Activated CD8-positive, alpha-beta memory T cell treated with anti-CD3 and anti-CD28 coated beads, Interleukin-2, amount 10 ng/mL, durations not matched to agents 7 days and 5 days (primary cell): ENCODE results near the gene USP3. TPM values are rescaled to one million over a fixed set of nuclear protein-coding genes. Genes with fewer than 3 reads are reported as not detected.
"Not testable (repeated sequence)": the region's sequence is repeated elsewhere in the genome, so short reads cannot be mapped to it uniquely, and the experiment has no call there.

Source experiments
- ATAC-seq: fragments of 150-1000 bp; cut with Tn5 transposase; one replicate; pipeline ENCODE4 v1.10.0; 2021; ENCODE audit warnings: moderate library complexity
- CTCF ChIA-PET: fragments of 350-600 bp; sonication (Branson Sonifier 250); formaldehyde crosslinking; loops from one replicate; lab custom pipeline; 2021; ENCODE audit warnings: antibody characterized with exemption; lab: Charles Lee
- DNase-seq: peaks from one replicate; pipeline ENCODE4 v3.0.0-alpha.2; 2020
- H3K27ac Mint-ChIP-seq: one replicate; pipeline ENCODE4 v1.8.0; 2021; ENCODE audit warnings: mild to moderate bottlenecking, mixed read lengths
- H3K27me3 Mint-ChIP-seq: one replicate; pipeline ENCODE4 v1.8.0; 2021; ENCODE audit warnings: mixed read lengths
- H3K36me3 Mint-ChIP-seq: one replicate; pipeline ENCODE4 v1.8.0; 2021; ENCODE audit warnings: mild to moderate bottlenecking, mixed read lengths
- H3K4me1 Mint-ChIP-seq: one replicate; pipeline ENCODE4 v1.8.0; 2021; ENCODE audit warnings: mixed read lengths
- H3K4me3 Mint-ChIP-seq: one replicate; pipeline ENCODE4 v1.8.0; 2021; ENCODE audit warnings: mild to moderate bottlenecking, moderate library complexity, mixed read lengths
- H3K9me3 Mint-ChIP-seq: one replicate; pipeline ENCODE4 v1.8.0; 2022; ENCODE audit warnings: low read depth, mixed read lengths
- total RNA-seq, 2 experiments: library from RNA; stranded (reverse); gene quantifications; one replicate each; pipeline ENCODE4 v1.2.3, GENCODE V29; 2021

Gene USP3
- total RNA-seq, 2 experiments from 2014 or later = 50.5 to 67.1 TPM

- H3K36me3 Mint-ChIP-seq = peaks cover 8% of the 10 kb centered on the region
- CTCF ChIA-PET = interaction anchor here (0.6 to 11.6 kb wide), 48 partner anchors 9 to 544 kb away, joined by 3 to 151 read pairs (median 4); partner anchors contain the start of genes CIAO2A, DAPK2 and FBXL22
- peak overlapping the region; percentile 41 for H3K27ac Mint-ChIP-seq
Observed at GRCh38 chr15:63609448-63609847, 105.1 kb downstream of the USP3 start.

DNA sequence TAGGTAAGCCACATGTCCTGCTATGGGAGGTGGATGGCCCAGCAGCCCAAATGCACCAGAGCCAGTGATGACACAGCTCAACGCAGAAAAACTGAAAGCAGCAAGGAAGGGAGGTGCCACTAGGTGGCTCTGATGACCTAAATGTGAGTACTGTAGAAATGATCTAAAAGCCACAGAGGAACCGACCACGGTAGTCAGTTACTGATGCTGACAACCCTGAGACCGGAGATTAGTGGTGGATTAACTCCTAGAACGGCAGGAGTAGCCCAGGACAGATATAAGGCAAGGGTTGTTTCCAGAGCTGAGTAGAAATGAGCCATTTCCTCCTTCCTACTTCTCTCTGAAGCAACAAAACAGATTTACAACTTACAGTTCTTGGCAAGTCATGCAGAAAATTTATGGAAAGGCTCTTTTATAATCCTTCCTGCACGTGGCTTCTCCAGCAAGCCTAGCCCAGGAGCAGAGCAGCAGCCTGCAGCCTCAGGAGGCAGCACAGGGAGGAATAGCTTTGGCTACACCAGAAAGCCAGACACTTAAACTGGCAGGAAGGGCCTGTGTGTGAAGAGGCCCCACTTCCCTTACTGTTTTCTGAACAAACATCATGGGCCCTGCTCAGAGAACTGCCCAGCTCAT, 105.9 kb downstream of the USP3 start:
- peak overlapping the region; percentile 8 for H3K4me3 Mint-ChIP-seq
- H3K36me3 Mint-ChIP-seq = peaks cover 14% of the 10 kb centered on the region
- peak; percentile 89 for ATAC-seq
- CTCF ChIA-PET = interaction anchor here (0.6 to 11.6 kb wide), 55 partner anchors 10 to 543 kb away, joined by 3 to 151 read pairs (median 4); partner anchors contain the start of genes CIAO2A, DAPK2, FBXL22 and SNX1
- no peaks in the 10 kb centered on the region for H3K9me3 Mint-ChIP-seq
- H3K4me1 Mint-ChIP-seq = peaks cover 39% of the 10 kb centered on the region
- peak; percentile 92 for DNase-seq
- H3K27me3 Mint-ChIP-seq = no peaks in the 10 kb centered on the region
- peak overlapping the region; percentile 94 for H3K27ac Mint-ChIP-seq

More at GRCh38 chr15:63609448-63609847, 105.1 kb downstream of the USP3 start:
- Mint-ChIP-seq H3K9me3 (no peaks in the 10 kb centered on the region), H3K4me1 (peaks cover 45% of the 10 kb centered on the region), H3K27me3 (no peaks in the 10 kb centered on the region), H3K4me3 (no peak overlapping the region)
- DNase-seq (no peak), ATAC-seq (no peak)

- H3K27me3 Mint-ChIP-seq = no peaks in the 10 kb centered on the region
Observed at GRCh38 chr15:63611177-63611576, 106.8 kb downstream of the USP3 start.

DNA sequence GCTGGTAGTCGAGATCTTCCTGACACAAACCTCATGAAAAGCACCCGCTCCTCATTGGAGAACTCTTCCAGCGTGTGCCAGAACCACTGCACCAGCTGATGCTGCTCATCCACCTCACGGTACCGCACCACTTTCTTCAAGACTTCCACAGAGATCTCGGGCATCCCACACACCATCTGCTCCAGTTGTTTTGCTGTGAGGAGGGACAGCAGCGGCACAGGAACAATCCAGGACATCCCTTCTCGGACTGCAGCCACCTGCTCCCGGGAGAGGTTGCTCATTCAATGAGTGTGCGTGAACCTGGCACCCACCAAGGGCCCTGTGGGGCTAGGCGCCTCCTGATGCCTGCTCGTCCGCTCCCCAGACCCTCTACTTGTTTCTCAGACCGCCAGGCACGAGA, 107.9 kb downstream of the USP3 start:
- no peak overlapping the region for H3K4me3 Mint-ChIP-seq
- H3K9me3 Mint-ChIP-seq = no peaks in the 10 kb centered on the region
- H3K4me1 Mint-ChIP-seq = peaks cover 25% of the 10 kb centered on the region
- CTCF ChIA-PET = interaction anchor here (1.1 to 11.6 kb wide), 6 partner anchors 15 to 482 kb away, joined by 3 to 151 read pairs (median 6); partner anchors contain the start of gene CIAO2A
- H3K27ac Mint-ChIP-seq = no peak overlapping the region
- DNase-seq (no peak), ATAC-seq (no peak)
- no peaks in the 10 kb centered on the region for H3K27me3 Mint-ChIP-seq
- peaks cover 26% of the 10 kb centered on the region for H3K36me3 Mint-ChIP-seq

More at GRCh38 chr15:63611177-63611576, 106.8 kb downstream of the USP3 start:
- CTCF ChIA-PET = interaction anchor here (0.9 to 11.6 kb wide), 20 partner anchors 10 to 542 kb away, joined by 3 to 151 read pairs (median 6); partner anchors contain the start of genes CIAO2A and DAPK2
- ATAC-seq (no peak), DNase-seq (no peak)
- Mint-ChIP-seq H3K4me3 (no peak overlapping the region), H3K36me3 (peaks cover 21% of the 10 kb centered on the region), H3K27ac (peak overlapping the region; percentile 94), H3K9me3 (no peaks in the 10 kb centered on the region), H3K4me1 (peaks cover 31% of the 10 kb centered on the region)

- H3K27me3 Mint-ChIP-seq = no peaks in the 10 kb centered on the region
- peaks cover 32% of the 10 kb centered on the region for H3K36me3 Mint-ChIP-seq
- ATAC-seq (no peak), DNase-seq (no peak)
- H3K9me3 Mint-ChIP-seq = no peaks in the 10 kb centered on the region
- no peak overlapping the region for H3K4me3 Mint-ChIP-seq
- H3K4me1 Mint-ChIP-seq = peaks cover 6% of the 10 kb centered on the region
- CTCF ChIA-PET = interaction anchor here (1.6 kb wide), 1 partner anchor 14 kb away, joined by 5 read pairs; no protein-coding TSS in a partner anchor
- H3K27ac Mint-ChIP-seq = no peak overlapping the region
Observed at GRCh38 chr15:63615935-63616334, 111.5 kb downstream of the USP3 start.

DNA sequence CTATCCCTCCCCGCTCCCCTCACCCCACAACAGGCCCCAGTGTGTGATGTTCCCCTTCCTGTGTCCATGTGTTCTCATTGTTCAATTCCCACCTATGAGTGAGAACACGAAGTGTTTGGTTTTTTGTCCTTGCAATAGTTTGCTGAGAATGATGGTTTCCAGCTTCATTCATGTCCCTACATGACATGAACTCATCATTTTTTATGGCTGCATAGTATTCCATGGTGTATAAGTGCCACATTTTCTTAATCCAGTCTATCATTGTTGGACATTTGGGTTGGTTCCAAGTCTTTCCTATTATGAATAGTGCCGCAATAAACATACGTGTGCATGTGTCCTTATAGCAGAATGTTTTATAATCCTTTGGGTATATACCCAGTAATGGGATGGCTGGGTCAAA, 112.8 kb downstream of the USP3 start:
- not testable (repeated sequence) for DNase-seq, H3K9me3 Mint-ChIP-seq, H3K4me3 Mint-ChIP-seq, H3K27me3 Mint-ChIP-seq, H3K4me1 Mint-ChIP-seq, ATAC-seq, H3K27ac Mint-ChIP-seq
- peaks cover 38% of the 10 kb centered on the region for H3K36me3 Mint-ChIP-seq
- CTCF ChIA-PET = interaction anchor here (1.6 kb wide), 1 partner anchor 12 kb away, joined by 5 read pairs; no protein-coding TSS in a partner anchor

- ATAC-seq, H3K9me3 Mint-ChIP-seq, H3K4me3 Mint-ChIP-seq, H3K4me1 Mint-ChIP-seq, DNase-seq, H3K27ac Mint-ChIP-seq, H3K27me3 Mint-ChIP-seq: not testable (repeated sequence)
- peaks cover 42% of the 10 kb centered on the region for H3K36me3 Mint-ChIP-seq
- CTCF ChIA-PET = interaction anchor here (1.6 kb wide), 1 partner anchor 12 kb away, joined by 5 read pairs; no protein-coding TSS in a partner anchor
Observed at GRCh38 chr15:63617627-63618026, 113.2 kb downstream of the USP3 start.

DNA sequence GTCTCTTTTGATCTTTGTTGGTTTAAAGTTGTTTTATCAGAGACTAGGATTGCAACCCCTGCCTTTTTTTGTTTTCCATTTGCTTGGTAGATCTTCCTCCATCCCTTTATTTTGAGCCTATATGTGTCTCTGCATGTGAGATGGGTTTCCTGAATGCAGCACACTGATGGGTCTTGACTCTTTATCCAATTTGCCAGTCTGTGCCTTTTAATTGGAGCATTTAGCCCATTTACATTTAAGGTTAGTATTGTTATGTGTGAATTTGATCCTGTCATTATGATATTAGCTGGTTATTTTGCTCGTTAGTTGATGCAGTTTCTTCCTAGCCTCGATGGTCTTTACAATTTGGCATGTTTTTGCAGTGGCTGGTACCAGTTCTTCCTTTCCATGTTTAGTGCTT, 116.4 kb downstream of the USP3 start:
- H3K27ac Mint-ChIP-seq, H3K9me3 Mint-ChIP-seq, H3K4me3 Mint-ChIP-seq, DNase-seq, H3K4me1 Mint-ChIP-seq, CTCF ChIA-PET, H3K27me3 Mint-ChIP-seq, ATAC-seq: not testable (repeated sequence)
- H3K36me3 Mint-ChIP-seq = peaks cover 53% of the 10 kb centered on the region

GRCh38 chr15:63623232-63623969, 119.0 kb downstream of the USP3 start:
- H3K27ac Mint-ChIP-seq = no peak overlapping the region
- H3K36me3 Mint-ChIP-seq = peaks cover 53% of the 10 kb centered on the region
- H3K9me3 Mint-ChIP-seq = no peaks in the 10 kb centered on the region
- H3K4me1 Mint-ChIP-seq = peaks cover 2% of the 10 kb centered on the region
- no peak for DNase-seq
- no peak overlapping the region for H3K4me3 Mint-ChIP-seq
- no peak for ATAC-seq
- CTCF ChIA-PET = interaction anchor here (1.2 kb wide), 1 partner anchor 13 kb away, joined by 3 read pairs; no protein-coding TSS in a partner anchor
- no peaks in the 10 kb centered on the region for H3K27me3 Mint-ChIP-seq

- H3K4me1 Mint-ChIP-seq = peaks cover 2% of the 10 kb centered on the region
- H3K27ac Mint-ChIP-seq = no peak overlapping the region
- no peaks in the 10 kb centered on the region for H3K27me3 Mint-ChIP-seq
- H3K4me3 Mint-ChIP-seq = no peak overlapping the region
- CTCF ChIA-PET = interaction anchor here (1.2 to 2.9 kb wide), 2 partner anchors 15 to 17 kb away, joined by 5 to 9 read pairs; no protein-coding TSS in a partner anchor
- DNase-seq (no peak), ATAC-seq (no peak)
- no peaks in the 10 kb centered on the region for H3K9me3 Mint-ChIP-seq
- peaks cover 57% of the 10 kb centered on the region for H3K36me3 Mint-ChIP-seq
Observed at GRCh38 chr15:63626955-63627354, 122.6 kb downstream of the USP3 start.

DNA sequence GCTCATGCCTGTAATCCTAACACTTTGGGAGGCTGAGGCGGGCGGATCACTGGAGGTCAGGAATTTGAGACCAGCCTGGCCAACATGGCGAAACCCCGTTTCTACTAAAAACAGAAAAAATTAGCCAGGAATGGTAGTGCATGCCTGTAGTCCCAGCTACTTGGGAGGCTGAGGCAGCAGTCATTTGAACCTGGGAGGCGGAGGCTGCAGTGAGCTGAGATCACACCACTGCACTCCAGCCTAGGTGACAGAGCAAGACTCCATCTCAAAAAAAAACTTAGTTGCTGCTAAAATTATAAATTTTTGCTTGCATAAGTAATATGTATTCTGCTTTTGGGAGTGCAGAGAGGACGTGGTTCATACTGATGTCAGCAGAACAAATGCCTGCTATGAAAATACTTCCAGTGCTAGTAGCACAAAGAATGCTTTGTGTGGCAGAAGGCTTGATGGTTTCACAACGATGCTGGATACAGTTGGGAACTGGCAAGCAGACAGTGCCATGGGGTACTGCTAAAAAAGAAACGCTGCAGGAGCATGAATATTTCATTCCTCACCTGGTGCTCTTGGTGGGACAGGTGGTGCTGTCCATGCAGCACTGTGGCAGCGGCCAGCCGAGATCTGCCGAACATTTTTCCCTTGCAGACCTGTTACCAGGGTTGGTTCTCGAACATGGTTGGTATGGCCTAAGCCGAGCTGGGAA, 123.9 kb downstream of the USP3 start:
- no peak for ATAC-seq

DNA sequence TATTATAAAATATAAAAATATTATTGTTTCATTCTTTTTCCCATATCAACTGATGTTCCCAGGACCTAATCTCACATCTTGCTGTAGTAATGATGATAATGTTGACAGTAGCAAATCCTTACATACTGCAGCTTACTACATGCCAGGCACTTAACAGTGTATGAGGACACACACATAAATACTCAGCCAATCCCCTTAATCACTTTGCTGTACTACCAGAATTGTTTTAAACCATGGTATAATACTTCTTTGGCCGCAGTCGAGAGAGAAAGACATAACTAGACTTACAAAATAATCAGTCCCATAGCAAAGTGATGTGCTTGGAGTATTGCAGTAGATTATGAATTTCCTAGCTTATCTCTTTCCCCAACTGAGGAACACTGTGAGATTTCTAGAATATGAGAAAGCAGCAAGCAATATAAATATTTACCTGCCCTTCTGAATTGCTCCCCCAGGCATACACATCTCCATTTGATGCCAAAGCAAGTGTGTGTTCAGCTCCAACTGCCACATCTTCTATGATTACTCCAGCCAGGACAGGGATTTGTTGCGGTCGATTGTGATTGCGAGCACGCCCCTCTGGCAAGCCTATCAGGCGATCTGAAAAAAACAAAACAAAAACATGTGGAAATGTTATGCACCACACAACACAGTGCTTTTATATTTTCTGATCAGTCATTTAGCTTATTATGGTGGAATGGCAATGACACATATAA, 125.8 kb downstream of the USP3 start:
- no peaks in the 10 kb centered on the region for H3K9me3 Mint-ChIP-seq
- CTCF ChIA-PET = interaction anchor here (0.8 to 1.6 kb wide), 5 partner anchors 8 to 437 kb away, joined by 3 to 5 read pairs (median 4); no protein-coding TSS in a partner anchor
- ATAC-seq (no peak), DNase-seq (no peak)
- H3K27ac Mint-ChIP-seq = no peak overlapping the region
- H3K4me3 Mint-ChIP-seq = no peak overlapping the region
- no peaks in the 10 kb centered on the region for H3K27me3 Mint-ChIP-seq
- peaks cover 49% of the 10 kb centered on the region for H3K36me3 Mint-ChIP-seq
- peaks cover 2% of the 10 kb centered on the region for H3K4me1 Mint-ChIP-seq

More for the DNA sequence above, 123.9 kb downstream of the USP3 start:
- H3K27me3 Mint-ChIP-seq = no peaks in the 10 kb centered on the region
- peaks cover 54% of the 10 kb centered on the region for H3K36me3 Mint-ChIP-seq
- CTCF ChIA-PET = interaction anchor here (0.7 to 2.9 kb wide), 2 partner anchors 18 to 315 kb away, joined by 3 to 9 read pairs; no protein-coding TSS in a partner anchor
- no peak for DNase-seq
- no peak overlapping the region for H3K27ac Mint-ChIP-seq
- peaks cover 2% of the 10 kb centered on the region for H3K4me1 Mint-ChIP-seq
- no peaks in the 10 kb centered on the region for H3K9me3 Mint-ChIP-seq
- no peak overlapping the region for H3K4me3 Mint-ChIP-seq
